Amniotic stem cell (primary cell): ENCODE results near the gene HTR3C.
"Not testable (repeated sequence)": the region's sequence is repeated elsewhere in the genome, so short reads cannot be mapped to it uniquely, and the experiment has no call there.

Experiments
- DNase-seq: peaks from one replicate; lab custom pipeline; 2025; lab: John Stamatoyannopoulos, UW

HTR3C gene

DNA sequence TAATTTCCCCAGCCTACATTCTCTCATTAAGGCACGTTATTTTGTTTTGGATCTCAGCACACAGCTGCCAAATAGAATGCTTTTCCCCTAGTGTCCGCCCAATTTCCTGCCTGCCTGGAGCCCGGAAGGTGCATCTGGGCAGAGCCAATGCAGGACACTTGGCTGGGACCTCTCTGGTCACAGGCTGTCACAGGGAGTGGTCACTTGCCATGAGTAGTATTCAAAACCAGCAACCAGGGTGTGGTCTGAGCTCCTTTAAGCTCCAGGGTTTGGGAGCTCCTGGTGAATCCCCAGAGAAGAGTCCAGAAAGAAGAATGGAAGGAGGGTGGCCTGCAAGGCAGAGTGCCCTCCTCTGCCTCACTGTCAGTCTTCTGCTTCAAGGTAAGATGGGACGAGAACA lies at the start of gene HTR3C:
TSS of gene HTR3C (plus strand) at position 281 of the 400 bp plus-strand sequence. CDS start at position 315, 34 bp downstream.
- DNase-seq = no peak

- peak; percentile 18 for DNase-seq
Measured at GRCh38 chr3:184003187-184003967, 49.5 kb upstream of the HTR3C start.

DNA sequence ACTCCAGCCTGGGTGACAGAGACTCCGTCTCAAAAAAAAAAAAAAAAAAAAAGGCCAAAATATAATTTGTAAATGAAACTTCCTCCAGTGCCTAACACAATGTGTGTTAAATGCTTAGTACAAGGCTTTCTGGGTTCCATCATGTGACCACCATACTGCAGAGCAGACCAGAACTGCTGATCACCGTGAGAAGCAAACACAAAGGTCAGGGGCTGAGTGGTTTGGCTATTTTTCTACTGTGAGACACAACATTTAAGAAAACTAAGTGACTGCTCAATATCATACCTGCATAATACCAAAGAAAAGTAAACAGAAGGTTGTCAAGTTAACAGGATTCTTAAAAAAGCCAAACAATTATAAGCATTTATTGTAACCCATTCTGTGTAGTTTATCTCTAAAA lies 48.4 kb upstream of the HTR3C start:
- DNase-seq = no peak

DNA sequence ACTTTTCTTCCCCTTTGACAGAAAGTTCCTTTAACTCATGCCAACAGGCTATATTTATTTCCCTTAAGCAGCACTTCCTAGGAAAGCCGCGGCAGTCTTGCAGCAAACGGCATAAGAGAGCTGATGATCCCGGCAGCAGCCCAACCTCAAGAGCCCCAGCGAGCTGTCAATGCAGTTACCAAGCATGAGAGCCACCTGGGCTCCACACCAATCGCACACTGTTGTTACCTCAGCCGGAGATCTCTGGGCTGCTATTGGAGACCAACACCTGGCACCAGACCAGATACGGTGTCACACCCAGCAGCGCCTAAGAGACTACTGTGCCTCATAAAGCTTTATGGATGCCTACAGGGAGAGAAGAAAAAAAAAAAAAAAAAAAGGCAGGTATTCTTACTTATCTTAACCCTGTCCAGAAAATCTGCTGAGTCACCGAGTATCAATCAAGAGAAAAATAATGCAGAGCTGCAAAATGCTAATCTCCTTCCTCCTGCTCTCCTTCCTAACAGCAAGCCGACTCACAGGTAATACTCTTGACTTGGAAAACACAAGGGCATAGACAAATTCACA lies 46.8 kb upstream of the HTR3C start:
- DNase-seq = no peak

DNA sequence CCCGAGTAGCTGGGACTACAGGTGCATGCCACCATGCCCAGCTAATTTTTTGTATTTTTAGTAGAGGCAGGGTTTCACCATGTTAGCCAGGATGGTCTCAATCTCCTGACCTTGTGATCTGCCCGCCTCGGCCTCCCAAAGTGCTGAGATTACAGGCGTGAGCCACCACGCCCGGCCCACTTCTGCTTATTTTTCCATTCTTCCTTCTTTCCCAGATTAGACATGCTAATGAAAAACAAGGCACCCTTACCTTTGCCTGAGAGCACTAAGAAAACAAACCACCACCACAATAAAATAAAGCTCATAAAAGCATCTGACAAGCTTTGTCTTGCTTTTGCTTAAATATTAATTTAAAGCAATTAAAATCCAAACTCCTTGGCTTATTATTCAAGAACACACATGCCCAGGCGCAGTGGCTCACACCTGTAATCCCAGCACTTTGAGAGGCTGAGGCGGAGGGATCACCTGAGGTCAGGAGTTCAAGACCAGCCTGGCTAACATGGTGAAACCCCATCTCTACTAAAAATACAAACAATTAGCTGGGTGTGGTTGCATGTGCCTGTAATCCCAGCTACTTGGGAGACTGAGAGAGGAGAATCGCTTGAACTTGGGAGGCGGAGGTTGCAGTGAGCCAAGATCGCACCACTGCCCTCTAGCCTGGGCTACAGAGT lies 45.6 kb upstream of the HTR3C start:
- not testable (repeated sequence) for DNase-seq

DNA sequence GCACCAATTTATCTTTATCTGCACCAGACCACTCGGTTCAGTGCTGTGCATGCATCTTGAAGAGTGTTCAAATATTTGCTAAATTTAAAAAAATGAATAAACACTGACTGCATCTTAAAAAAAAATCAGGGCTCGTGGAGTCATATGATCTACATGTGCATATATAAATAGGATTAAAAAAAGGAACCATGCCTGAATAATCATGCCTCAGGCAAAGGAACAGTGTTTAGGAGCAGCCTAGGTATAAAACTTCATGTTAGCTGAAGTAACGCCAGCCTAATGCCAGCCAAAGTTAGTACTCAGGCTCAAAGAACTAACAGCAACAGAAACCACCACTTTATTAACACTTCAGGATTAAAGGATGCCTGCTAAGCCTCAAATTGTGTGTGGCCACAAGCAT lies 44.7 kb upstream of the HTR3C start:
- DNase-seq = no peak

DNA sequence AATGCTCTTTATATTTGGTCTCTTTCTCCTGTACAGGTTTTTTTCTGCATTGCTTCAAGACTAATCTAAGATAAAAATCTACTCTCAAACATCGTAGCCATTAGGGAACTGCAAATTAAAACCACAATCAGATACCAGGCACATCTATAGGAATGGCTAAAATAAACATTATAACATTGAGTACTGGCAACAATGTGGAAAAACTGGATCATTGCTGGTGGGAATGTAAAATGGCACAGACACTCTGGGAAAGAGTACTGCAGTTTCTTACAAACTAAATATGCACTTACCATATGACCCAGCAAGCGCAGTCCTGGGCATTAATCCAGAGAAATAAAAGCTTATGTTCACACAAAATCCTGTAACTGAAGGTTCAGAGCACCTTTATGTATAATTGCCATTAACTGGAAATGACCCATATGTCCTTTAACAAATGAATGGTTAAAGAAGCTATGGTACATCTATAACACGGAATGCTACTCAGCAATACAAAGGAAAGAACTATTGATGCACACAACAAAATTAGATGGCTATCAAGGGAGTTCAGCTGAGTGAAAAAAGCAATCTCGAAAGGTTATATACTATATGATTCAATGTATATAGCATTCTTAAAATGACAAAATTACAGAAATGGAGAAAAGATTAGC lies 41.5 kb upstream of the HTR3C start:
- no peak for DNase-seq

- no peak for DNase-seq
Measured at GRCh38 chr3:184011937-184012889, 40.6 kb upstream of the HTR3C start.

- no peak for DNase-seq
Measured at GRCh38 chr3:184015381-184016019, 37.3 kb upstream of the HTR3C start.

DNA sequence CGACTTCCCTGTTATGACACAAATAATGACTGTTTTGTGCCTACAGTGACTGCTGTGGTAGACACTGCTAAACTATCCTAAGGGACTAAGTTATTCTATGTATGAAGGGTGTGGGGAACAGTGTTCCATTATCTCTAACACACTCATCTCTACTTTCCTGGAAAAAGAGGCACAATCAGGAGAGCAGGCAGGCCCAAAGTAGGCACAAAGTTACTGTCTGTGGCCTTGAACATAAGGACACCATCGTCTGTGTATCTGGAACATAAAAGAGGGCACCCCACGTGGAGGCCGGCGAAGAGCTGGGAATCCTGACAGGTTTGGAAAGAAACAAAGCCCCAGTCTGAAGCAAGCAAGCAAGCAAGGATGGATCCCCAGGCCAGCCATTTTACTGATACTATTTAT lies 36.7 kb upstream of the HTR3C start:
- DNase-seq = no peak

DNA sequence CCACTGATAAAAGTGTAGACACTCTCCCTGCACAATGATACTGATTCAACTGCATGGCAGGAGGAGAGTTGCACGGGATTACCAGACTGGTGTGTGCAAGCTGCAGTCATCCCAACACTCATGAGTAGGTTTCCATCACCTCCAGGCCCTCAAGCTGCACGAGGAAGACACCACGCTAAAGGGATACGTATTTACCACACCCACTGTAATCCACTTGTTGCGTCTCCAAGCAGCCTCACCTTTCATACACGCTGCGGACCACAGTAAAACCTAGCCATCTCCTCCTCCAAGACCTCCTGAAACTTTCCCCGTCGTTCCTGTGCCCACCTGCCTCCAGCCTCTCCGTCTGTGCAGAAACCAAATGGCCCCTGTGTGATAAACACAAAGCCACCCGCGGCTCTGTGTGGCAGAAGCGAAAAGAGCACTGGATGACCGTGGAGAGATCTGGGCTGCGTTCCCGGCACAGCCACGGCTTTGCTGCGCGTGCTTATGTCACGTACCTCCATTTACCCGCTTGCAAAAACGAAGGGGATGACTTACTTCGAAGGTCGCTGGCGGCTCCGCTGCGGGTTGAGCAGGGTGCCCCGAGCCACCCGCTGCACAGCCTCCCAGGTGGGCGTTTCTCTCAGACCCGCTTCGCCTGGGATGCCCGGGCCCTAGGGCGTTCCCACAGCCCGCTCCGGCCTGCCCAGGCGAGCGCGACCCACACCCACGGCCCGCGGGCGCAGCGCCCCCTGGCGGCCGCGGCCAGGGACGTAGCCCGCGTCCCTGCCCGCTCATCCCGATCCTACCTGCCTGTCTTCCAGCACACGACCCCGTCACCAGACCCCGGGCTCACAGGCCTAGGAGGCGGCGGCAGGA lies 35.8 kb upstream of the HTR3C start:
- peak; percentile 19 for DNase-seq

- peak; percentile 80 for DNase-seq
Measured at GRCh38 chr3:184017672-184018423, 35.0 kb upstream of the HTR3C start, which contains the start of gene ABCC5. TSS of gene ABCC5 (minus strand) at chr3:184017884. CDS start at chr3:184014392, 3,492 bp downstream.

DNA sequence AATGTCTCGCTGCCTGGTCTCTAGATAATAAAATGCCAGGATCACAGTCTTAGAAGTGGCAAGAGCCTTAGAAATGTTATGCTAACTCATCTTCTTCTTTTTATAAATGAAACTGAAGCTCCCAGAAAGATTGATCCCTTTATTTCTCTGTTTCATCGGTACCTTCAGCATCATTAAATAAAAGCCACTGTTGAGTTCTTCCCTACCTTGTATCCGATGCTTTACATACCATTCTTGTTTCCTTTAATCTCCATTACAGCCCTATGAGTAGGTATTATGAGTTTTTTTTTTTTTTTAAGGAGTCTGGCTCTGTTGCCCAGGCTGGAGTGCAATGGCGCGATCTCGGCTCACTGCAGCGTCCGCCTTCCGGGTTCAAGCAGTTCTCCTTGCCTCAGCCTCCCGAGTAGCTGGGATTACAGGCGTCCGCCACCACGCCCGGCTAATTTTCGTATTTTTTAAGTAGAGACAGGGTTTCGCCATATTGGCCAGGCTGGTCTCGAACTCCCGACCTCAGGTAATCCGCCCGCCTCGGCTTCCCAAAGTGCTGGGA lies 34.3 kb upstream of the HTR3C start:
- DNase-seq = no peak

- DNase-seq = no peak
Measured at GRCh38 chr3:184022323-184022722, 30.5 kb upstream of the HTR3C start.

DNA sequence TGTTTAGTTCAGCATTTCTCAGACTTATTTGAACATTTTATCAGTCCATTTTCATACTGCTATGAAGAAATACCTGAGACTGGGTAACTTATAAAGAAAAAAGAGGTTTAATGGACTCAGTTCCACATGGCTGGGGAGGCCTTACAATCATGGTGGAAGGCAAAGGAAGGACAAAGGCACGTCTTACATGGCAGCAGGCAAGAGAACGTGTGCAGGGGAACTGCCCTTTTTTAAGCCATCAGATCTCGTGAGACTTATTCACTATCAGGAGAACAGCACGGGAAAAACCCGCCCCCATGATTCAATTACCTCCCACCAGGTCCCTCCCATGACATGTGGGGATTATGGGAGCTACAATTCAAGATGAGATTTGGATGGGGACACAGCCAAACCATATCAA lies 27.6 kb upstream of the HTR3C start:
- not testable (repeated sequence) for DNase-seq

GRCh38 chr3:184028275-184028890 lies 24.5 kb upstream of the HTR3C start:
- DNase-seq = not testable (repeated sequence)

- no peak for DNase-seq
Measured at GRCh38 chr3:184029443-184029842, 23.4 kb upstream of the HTR3C start.

- DNase-seq = no peak
Measured at GRCh38 chr3:184030536-184030935, 22.3 kb upstream of the HTR3C start.
